GM12892 (cell line): ENCODE data around the gene UBALD1.

Experiments
- DNase-seq: peaks from one replicate; pipeline ENCODE4 v3.0.0; 2011; ENCODE audit not compliant: insufficient read length
- FAIRE-seq: peaks from 2 replicates; lab custom pipeline; 2011; peaks lifted over from hg19 to GRCh38; lab: Jason Lieb, UNC
- POLR2A ChIP-seq: IDR thresholded peaks from 2 replicates; pipeline ENCODE4 v1.6.1; 2011; ENCODE audit warnings: low read depth, low read length, control low read depth
- POLR2AphosphoS5 ChIP-seq: IDR thresholded peaks from 2 replicates; pipeline ENCODE4 v1.6.1; 2011; ENCODE audit warnings: low read depth, low read length, control low read depth
- TAF1 ChIP-seq: IDR thresholded peaks from 2 replicates; pipeline ENCODE4 v1.6.1; 2011; ENCODE audit warnings: low read depth, mild to moderate bottlenecking, control low read depth, low read length, borderline replicate concordance

Gene UBALD1

DNA sequence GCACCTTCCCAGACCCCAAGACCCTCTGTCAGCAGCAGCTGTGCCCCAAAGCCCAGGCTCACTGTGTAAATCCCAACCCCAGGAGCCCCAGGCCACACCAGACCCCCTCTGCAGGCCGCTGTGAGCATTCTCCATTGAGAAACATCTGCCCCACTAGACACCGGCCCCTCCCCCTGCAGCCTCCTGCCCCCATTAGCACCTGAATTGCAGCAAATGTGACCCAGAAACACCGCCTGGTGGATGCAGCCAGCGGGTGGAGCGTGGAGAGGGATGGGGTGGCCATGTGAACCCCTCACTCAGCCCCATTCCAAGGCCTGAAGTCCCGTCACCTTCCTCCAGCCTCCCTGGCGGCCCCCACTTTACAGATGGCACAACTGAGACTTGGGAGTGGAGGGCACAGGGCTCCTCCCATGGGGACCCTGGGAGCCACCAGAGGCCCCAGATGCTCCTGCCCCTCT is 2.2 kb downstream of the UBALD1 start:
- TF ChIP-seq POLR2AphosphoS5 (no peak), TAF1 (no peak), POLR2A (no peak)
- no peak for DNase-seq
- no peak for FAIRE-seq

DNA sequence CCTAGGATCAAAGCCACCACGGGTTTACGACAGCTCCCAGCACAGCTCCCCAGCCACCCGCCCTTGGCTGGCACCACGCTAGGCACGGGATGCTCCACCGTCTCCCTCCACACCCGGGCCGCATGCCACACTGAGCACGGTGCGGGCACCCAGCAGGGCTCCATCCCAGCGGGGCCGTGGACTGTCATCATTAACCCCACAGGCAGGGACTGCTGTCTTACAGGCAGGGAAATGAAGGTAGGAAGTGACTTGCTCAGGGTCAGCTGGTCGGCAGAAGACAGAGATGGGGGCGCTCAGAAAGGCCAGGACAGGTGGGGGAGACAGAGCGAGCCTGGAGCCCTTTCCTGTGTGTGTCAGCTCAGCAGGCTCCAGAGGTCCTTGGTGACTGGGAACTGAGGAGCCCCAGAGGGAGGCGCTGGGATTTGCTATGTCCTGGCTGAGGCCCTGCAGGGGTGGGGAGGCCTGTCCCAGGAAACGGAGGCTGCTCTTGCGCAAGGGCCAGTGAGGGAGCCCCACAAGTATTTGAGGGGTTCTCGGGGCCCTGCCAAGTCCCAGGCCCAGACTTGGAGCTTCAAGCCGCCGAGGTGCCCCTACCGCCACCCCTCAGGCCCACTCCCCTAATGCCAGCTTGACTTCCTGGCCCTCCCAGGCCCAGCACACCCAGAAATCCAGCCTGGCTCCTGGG is 3.2 kb downstream of the UBALD1 start:
- FAIRE-seq = no peak
- DNase-seq = no peak
- TF ChIP-seq POLR2AphosphoS5 (no peak), TAF1 (no peak), POLR2A (no peak)

DNA sequence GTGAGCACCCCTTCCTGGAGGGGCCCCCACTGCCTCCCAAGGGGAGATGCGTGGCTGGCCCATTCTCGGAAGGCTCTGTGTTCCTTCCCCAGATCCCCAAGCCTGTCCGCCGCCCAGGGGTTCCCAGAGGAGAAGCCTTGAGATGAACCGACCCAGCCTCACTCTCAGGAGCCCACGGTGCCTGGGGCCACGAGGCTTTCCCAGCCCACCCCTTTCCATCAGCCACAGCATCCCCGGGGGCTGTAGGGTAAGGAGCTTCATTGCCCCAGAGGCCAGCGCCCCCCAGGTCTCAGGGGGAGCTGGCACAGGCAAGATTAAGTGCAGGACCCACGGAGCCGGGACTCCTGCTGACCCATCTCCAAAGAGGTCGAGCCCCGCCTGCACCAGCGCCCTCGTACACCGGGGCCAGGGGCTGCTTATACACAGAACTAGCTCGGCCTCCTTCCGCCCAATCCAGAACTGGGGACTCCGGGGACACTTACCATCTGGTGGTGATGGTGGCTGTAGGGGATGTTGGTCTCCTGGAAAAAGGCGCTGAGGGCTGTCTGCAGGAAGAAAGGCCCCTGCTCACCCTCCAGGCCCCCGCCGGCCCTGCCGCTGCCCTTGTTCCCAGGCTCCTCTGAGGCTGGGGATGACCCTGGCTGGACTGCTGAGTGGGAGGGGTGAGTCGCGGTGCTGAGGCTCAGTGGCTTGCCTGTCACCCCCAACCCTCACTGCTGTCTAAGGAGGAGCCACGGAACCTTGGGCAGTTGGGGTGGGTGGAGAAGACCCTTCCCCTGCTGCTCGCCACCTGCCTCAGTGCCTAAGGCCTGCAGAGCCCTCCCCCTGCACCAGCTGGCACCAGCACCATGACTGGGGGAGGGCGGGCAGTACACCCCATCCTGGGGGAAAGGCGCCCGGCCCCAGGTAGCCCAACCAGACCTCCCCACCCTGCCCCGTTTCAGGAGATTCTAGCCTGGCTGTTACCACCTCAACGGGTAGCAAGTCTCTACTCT is 4.4 kb downstream of the UBALD1 start:
- no peak for DNase-seq
- TF ChIP-seq TAF1 (no peak), POLR2AphosphoS5 (no peak), POLR2A (no peak)
- FAIRE-seq = no peak

DNA sequence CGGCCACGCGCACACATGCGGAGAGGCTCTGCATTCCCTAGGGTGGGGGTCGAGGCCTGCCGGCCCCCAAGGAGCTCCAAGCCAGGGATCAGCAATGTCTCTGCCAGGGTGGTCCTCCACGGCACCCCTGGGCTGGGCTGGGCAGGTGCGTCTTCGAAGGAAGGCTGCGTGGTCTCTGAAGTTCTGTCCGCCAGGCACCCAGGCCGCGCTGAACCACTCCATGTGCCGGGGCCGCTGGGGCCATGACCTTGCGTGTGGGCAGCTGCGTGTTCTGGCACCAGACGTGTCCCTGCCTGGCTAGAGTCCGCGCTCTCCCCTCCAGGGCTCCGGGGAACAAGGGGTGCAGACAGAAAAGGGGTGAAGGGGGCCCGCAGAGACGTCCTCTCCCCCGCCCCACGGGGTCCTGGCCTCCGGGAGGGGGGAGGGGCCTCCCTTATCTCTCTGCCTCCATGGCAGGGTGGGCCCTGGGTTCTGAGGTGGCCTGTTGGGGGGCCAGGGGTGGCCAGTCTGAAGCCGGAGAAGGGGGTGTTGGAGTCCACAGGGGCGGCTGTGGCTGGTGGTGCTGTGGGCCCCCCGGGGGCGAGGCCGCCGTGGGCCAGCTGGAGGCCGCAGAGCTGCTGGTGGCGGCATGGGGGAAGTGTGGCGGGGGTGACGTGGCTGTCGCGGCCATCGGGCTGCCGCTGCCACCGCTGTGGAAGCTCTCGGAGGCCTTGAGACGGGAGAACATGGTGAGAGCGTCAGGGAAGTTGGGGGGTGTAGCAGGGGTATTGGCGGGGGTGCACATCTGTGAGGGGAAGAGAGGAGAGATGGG is 5.3 kb downstream of the UBALD1 start:
- DNase-seq (no peak), FAIRE-seq (no peak)
- TF ChIP-seq POLR2A (no peak), POLR2AphosphoS5 (no peak), TAF1 (no peak)

DNA sequence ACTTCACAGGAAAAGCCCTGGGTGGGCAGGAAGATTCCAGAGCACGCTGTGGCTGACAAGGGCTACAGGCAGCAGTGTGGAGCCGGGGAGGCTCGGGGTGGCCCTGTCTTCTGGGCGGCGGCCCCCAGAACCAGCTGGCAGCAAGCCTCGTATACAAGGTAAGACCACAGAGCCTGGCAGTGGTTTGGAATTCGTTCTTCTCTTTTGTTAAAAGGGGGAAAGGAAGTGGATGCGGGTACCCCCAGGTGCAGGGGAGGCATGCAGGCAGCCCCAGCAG is 6.0 kb downstream of the UBALD1 start:
- TF ChIP-seq POLR2A (no peak), TAF1 (no peak), POLR2AphosphoS5 (no peak)
- FAIRE-seq (no peak), DNase-seq (no peak)

DNA sequence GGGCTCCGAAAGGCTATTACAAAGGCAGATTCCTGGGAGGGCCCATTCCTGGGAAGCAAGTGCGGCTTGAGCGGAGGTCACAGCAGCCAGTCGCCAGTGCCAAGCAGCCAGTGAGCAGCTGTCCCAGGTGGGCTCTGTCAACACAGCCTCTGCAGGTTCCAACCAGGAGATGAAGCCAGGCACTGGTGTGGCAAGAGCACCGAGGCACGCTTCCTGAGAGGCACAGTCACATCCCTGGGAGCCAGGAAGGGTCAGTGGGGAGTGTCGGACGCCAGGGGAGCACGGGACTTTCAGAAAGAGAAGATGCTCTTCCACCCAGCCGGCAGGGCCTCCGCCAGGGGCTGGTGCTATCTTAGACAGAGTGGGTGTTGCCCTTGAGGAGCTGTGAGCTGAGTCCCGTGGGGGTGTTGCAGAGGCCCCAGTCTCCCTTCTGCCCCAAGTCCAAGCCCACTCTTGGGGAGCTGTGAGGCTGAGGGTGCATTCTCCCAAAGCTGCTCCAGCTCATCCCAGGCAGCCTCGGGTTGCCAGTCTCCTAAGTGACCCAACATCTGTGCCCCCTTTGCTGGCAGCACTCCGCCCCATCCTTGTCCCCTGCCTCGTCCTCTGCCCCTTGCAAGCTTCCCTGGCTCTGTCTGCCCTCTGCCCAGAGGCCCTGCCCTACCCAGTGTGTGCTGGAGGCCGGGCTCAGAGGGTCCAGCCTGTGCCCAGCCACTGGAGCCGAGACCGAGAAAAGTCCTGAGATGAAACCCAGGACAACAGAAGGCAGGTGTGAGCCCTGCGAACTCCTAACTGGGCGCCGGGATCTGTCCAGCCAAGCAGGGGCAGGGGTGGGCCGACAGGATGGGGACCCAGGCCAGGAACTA is 6.6 kb downstream of the UBALD1 start:
- TF ChIP-seq POLR2AphosphoS5 (peak; percentile 64; the same call in 1 of the 2 replicates), TAF1 (no peak)
- FAIRE-seq (no peak), DNase-seq (no peak)

DNA sequence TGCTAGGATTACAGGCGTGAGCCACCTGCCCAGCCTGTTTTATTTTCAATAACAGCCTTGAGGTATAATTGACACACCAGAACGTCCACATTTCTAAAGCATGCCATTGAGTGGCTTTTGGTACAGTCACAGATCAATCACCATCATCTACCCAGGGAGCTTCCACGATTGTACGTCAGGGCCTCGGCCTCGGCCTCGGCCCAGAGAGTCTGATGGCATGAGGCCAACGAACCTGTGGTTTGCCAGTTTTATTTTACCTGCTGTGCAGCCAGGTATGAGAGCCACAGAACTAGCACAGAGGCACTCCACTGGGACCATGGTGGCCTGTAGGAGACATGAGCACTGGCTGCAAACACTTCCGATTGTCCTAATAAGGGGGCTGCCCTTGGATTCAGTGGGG is 8.3 kb downstream of the UBALD1 start:
- FAIRE-seq = no peak
- DNase-seq = no peak
- TF ChIP-seq POLR2AphosphoS5 = no peak
- no peak for TF ChIP-seq POLR2A
- TF ChIP-seq TAF1 = no peak

DNA sequence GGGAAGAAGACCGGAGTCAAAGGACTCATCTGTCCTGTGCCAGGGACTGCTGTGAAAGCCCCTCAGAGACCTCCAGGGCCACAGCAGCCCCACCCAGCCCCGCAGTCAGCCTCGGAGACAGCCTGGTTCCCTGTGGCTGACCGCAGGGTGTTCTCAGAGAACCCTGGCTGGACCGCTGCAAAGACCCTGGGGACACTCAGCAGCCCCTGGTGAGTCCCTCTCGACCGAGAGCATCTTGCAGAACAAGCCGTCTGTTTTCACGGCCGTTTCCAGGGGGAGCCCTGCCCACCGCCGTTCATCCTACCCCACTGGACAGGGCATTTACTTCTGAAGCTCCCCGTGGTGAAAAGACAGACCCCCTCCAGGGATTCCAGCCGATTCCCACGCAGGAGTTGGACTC is 10.3 kb downstream of the UBALD1 start:
- TF ChIP-seq POLR2A (no peak), POLR2AphosphoS5 (no peak), TAF1 (no peak)
- FAIRE-seq (no peak), DNase-seq (no peak)

DNA sequence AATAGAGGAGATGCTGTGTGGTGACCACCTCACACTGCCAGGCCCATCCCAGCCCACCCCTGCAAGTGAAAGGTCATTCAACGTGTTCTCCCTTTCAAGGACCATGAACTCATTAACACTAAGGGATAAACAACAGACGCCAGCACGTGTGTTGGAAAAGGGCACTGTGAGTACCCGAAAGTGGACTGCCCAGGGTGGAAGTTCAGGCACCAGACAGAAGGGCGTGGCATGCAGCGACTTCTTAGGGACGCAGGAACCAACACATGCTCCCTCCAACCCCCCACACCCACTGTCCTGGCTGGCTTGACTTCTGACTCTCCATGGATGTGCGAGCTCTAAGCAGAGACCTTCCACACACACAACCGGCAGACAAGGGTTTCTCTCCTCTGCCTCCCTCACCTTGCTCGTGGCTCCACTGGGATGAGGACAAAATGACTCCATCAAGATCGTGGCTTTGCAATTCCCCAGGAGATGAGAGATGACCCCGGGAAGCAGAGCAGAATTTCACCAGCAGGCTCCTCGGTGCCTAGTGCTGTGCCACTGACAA is 11.0 kb downstream of the UBALD1 start:
- FAIRE-seq (no peak), DNase-seq (no peak)
- TF ChIP-seq TAF1 (no peak), POLR2A (no peak), POLR2AphosphoS5 (no peak)

DNA sequence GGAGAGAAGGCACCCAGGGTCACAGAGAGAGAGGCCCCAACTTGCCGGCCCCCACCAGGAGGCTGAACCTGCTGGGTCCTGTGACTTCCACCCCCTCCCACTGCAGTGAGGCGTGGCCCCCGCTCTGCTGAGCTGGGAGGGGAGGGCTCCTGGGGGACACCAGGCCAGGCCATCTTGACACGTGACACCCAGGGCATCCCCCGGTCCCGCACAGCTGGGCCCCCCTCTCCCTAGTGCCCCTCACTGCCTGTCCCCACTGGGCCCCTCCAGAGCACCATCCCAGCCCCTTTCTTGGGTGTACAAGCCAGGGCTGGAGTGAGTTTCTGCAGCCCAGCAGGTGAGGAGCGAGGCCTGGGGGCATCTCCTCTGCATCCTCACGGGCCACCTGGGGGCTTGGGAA is 12.4 kb downstream of the UBALD1 start:
- no peak for FAIRE-seq
- TF ChIP-seq POLR2A (no peak), POLR2AphosphoS5 (no peak), TAF1 (no peak)
- no peak for DNase-seq

DNA sequence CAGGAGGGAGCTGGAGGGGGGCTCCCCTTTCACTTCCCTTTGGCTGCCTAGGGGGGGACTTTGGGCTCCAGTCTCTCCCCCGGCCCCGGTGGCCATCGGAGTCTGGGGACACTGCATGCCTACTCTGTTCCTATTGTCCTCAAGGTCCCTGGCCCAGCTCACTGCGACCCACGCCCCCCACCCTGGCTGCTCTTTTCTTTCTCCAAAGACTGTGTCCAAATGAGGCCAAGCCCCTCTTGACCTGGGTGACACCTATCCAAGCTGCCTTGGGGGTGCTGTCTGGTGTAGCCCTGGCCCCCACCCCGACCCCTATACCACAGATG is 12.9 kb downstream of the UBALD1 start:
- no peak for DNase-seq
- no peak for TF ChIP-seq POLR2A
- no peak for FAIRE-seq
